Measurements from ENCODE around the gene FRMD4A. TPM values are rescaled to one million over a fixed set of nuclear protein-coding genes. Genes with fewer than 3 reads are reported as not detected.

The FRMD4A gene
- total and polyA plus RNA-seq, 2 of the 4 experiments (the other 2 are of a cell fraction): 30.3 to 68.8 TPM

DNA sequence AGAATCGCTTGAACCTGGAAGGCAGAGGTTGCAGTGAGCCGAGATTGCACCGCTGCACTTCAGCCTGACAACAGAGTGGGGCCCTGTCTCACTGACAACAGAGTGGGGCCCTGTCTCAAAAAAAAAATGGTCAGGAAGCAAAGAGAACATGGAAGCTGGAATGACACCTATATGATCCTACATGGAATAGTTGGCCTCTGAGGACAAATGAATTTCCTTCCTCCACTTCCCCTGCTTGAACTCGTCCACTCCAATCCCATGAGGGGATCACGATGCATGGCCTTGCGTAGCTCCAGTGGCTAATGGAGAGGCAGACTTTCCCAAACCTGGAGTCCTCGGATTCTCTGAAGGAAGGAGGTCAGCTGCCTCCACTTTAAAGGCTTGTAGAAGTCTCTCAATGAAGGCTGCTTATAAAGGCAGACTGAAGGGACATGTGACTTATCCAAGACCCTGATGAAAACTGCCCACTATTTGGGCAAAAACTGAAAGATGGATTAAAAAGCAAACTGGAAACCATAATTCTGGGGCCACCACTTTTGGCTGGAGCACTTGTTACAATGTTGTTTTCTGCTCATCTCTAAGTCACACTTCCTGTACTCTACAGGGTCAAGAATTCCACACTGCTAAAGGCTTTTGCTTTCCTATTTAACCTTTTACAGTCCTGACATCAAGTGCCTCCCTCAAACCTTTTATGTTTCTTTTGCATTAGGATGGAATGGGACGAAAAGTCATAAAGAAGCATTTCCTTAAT lies 529.4 kb downstream of the FRMD4A start (continued):
- TF ChIP-seq MAFK (IDR thresholded peaks at IDR 0.05; ENCODE audit: low read depth, low read length): no peak

DNA sequence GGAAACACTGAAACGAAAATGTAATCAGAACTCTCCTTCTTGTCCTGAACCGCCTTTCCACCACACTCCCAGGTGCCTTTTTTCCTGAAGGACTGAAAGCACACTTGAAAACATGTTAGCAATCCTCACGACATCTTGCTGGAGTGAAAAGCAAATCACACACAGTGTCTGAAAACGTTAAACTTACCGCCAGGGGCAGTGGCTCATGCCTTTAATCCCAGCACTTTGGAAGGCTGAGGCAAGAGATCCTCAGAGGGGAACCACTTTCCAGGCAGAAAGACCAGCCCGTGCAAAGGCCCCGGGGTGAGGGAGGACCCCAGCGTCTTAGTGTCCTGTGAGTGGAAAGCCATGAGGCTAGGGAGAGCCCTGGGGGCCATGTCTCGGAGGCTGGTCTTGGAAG lies 533.6 kb downstream of the FRMD4A start:
- Histone ChIP-seq H4K8ac (ENCODE audit: low read depth in 2 of 2, low read length in 2 of 2) (no peak overlapping the region), H3K4me3 (ENCODE audit: insufficient read depth, low read depth, low read length) (no peak overlapping the region), H2AFZ (replicated peaks; ENCODE audit: low read length, poor library complexity) (no peak overlapping the region), H3K18ac (ENCODE audit: low read depth, low read length) (no peak overlapping the region), H2BK120ac (ENCODE audit: low read depth, low read length) (no peak overlapping the region), H3K56ac (ENCODE audit: extremely low read depth, insufficient read depth, low read length) (no peak overlapping the region), H3K23ac (ENCODE audit: low read depth, low read length) (no peak overlapping the region), H3K4me1 (ENCODE audit: control insufficient read depth, insufficient read depth, low read length) (peaks cover 2% of the 10 kb centered on the region; the same call in 1 of the 2 replicates), H2BK15ac (ENCODE audit: low read depth, low read length) (no peak overlapping the region), H3K4ac (ENCODE audit: low read depth, low read length) (no peak overlapping the region), H2BK5ac (ENCODE audit: low read depth, low read length, poor library complexity, severe bottlenecking) (no peak overlapping the region), H3K9me1 (ENCODE audit: insufficient read depth, low read length) (peaks cover 8% of the 10 kb centered on the region), H2AK5ac (ENCODE audit: low read depth, low read length) (no peak overlapping the region), H3K27me3 (ENCODE audit: control insufficient read depth, insufficient read depth, low read length) (no peaks in the 10 kb centered on the region), H2BK20ac (ENCODE audit: low read depth, low read length) (no peak overlapping the region), H3K36me3 (ENCODE audit: control insufficient read depth, insufficient read depth, low read length) (peaks cover 12% of the 10 kb centered on the region), H3K9me3 (ENCODE audit: control insufficient read depth, insufficient read depth, low read length) (no peaks in the 10 kb centered on the region), H3K27ac (ENCODE audit: insufficient read depth, low read length) (no peak overlapping the region), H4K20me1 (ENCODE audit: insufficient read depth, low read length) (peaks cover 4% of the 10 kb centered on the region; the same call in 1 of the 2 replicates), H2AK9ac (replicated peaks; ENCODE audit: low read depth, low read length, poor library complexity) (no peak overlapping the region), H3K4me2 (ENCODE audit: low read depth, low read length) (no peak overlapping the region), H4K5ac (ENCODE audit: low read depth, low read length) (no peak overlapping the region), H3K79me1 (ENCODE audit: low read depth in 1 of 2, low read length in 2 of 2) (peaks cover 7 to 35% of the 10 kb centered on the region in 2 experiments; a peak in 3 of 4 replicates), H3K14ac (replicated peaks; ENCODE audit: low read depth, low read length) (no peak overlapping the region), H4K91ac (ENCODE audit: insufficient read depth, low read depth, low read length) (no peak overlapping the region), H3K9ac (ENCODE audit: low read depth, low read length) (no peak overlapping the region)
- ChIA-PET POLR2A (ENCODE audit: unreplicated experiment) (no interaction called here), CTCF (no interaction called here)
- BruUV-seq (replicated peaks): no TSS peak
- intact Hi-C loops (cut with micrococcal nuclease) (no loop called here), dilution Hi-C loops (cut with HindIII; ENCODE audit: low sequenced_read_pairs, unreplicated experiment) (no loop called here), in situ Hi-C loops (cut with MboI; ENCODE audit: low sequenced_read_pairs) (loop anchor here (10.0 kb wide), 1 partner anchor 688 kb away; no protein-coding TSS in a partner anchor)
- ATAC-seq (ENCODE audit: low read depth) (no peak), DNase-seq (no peak)
- WGBS, 2 experiments (ENCODE audit: extremely low coverage in 2 of 2, insufficient read length in 1 of 2): no CpG with 5 or more reads among the region's 9 CpGs
- TF ChIP-seq NFE2L2 (IDR thresholded peaks at IDR 0.05; ENCODE audit: low read depth, low read length): no peak
- no peak for TF ChIP-seq CEBPB (IDR thresholded peaks at IDR 0.05; ENCODE audit: low read depth, low read length)
- no peak for TF ChIP-seq BHLHE40 (IDR thresholded peaks at IDR 0.05; ENCODE audit: low read depth, low read length)
- TF ChIP-seq MAZ (IDR thresholded peaks at IDR 0.05; ENCODE audit: borderline replicate concordance, low read depth, low read length): no peak
- TF ChIP-seq, protein P1, sequence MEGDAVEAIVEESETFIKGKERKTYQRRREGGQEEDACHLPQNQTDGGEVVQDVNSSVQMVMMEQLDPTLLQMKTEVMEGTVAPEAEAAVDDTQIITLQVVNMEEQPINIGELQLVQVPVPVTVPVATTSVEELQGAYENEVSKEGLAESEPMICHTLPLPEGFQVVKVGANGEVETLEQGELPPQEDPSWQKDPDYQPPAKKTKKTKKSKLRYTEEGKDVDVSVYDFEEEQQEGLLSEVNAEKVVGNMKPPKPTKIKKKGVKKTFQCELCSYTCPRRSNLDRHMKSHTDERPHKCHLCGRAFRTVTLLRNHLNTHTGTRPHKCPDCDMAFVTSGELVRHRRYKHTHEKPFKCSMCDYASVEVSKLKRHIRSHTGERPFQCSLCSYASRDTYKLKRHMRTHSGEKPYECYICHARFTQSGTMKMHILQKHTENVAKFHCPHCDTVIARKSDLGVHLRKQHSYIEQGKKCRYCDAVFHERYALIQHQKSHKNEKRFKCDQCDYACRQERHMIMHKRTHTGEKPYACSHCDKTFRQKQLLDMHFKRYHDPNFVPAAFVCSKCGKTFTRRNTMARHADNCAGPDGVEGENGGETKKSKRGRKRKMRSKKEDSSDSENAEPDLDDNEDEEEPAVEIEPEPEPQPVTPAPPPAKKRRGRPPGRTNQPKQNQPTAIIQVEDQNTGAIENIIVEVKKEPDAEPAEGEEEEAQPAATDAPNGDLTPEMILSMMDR (conservative IDR thresholded peaks at IDR 0.05; ENCODE audit: low read depth, low read length): no peak
- TF ChIP-seq, protein P2, sequence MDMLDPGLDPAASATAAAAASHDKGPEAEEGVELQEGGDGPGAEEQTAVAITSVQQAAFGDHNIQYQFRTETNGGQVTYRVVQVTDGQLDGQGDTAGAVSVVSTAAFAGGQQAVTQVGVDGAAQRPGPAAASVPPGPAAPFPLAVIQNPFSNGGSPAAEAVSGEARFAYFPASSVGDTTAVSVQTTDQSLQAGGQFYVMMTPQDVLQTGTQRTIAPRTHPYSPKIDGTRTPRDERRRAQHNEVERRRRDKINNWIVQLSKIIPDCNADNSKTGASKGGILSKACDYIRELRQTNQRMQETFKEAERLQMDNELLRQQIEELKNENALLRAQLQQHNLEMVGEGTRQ (IDR thresholded peaks at IDR 0.05; ENCODE audit: low read depth, low read length): no peak
- no peak for TF ChIP-seq FOS (IDR thresholded peaks at IDR 0.05; ENCODE audit: low read depth, low read length)
- no peak for TF ChIP-seq RAD21 (IDR thresholded peaks at IDR 0.05; ENCODE audit: low read length)
- no peak for TF ChIP-seq POLR2A (IDR thresholded peaks at IDR 0.05; ENCODE audit: low read depth, low read length)
- no peak for TF ChIP-seq CHD1 (IDR thresholded peaks at IDR 0.05; ENCODE audit: low read depth, low read length)
- no peak for TF ChIP-seq MAFK (IDR thresholded peaks at IDR 0.05; ENCODE audit: low read depth, low read length)
- TF ChIP-seq RFX5 (IDR thresholded peaks at IDR 0.05; ENCODE audit: low read depth, low read length): no peak
- no peak for TF ChIP-seq MXI1 (IDR thresholded peaks at IDR 0.05; ENCODE audit: borderline replicate concordance, low read depth, low read length)
- no peak for TF ChIP-seq SMC3 (IDR thresholded peaks at IDR 0.05; ENCODE audit: low read depth, low read length)

All from IMR-90 (cell line).